Loucy (cell line): Measurements from ENCODE around the gene PDXK.

Experiments
- H2AFZ ChIP-seq: fragments of 200-600 bp; sonication (generic); 2 replicates; pipeline ENCODE4 v1.6.0; 2016; ENCODE audit warnings: antibody characterized with exemption, mild to moderate bottlenecking, low read length, moderate library complexity
- H3F3A ChIP-seq: fragments of 200-600 bp; 2 replicates; pipeline ENCODE4 v1.6.0; 2016; ENCODE audit warnings: antibody characterized with exemption, low read depth, mild to moderate bottlenecking
- H3K27me3 ChIP-seq: fragments of 200-600 bp; sonication (generic); 2 replicates; pipeline ENCODE4 v1.6.1; 2014; ENCODE audit warnings: low read length, mild to moderate bottlenecking; ENCODE audit not compliant: insufficient read depth, poor library complexity, severe bottlenecking
- H3K36me3 ChIP-seq: fragments of 200-600 bp; sonication (generic); 2 replicates; pipeline ENCODE4 v1.6.1; 2016; ENCODE audit warnings: low read length; ENCODE audit not compliant: insufficient read depth
- H3K4me1 ChIP-seq: fragments of 200-600 bp; sonication (generic); 2 replicates; pipeline ENCODE4 v1.5.1; 2014; ENCODE audit warnings: low read length, mild to moderate bottlenecking; ENCODE audit not compliant: insufficient read depth, poor library complexity, severe bottlenecking
- H3K4me2 ChIP-seq: fragments of 200-600 bp; sonication (generic); 2 replicates; pipeline ENCODE4 v1.6.0; 2014; ENCODE audit warnings: antibody characterized with exemption, low read length, low read depth, mild to moderate bottlenecking; ENCODE audit not compliant: poor library complexity, severe bottlenecking
- H3K4me3 ChIP-seq: fragments of 200-600 bp; sonication (generic); 2 replicates; pipeline ENCODE4 v1.5.1; 2014; ENCODE audit warnings: low read length, mild to moderate bottlenecking, mixed read lengths; ENCODE audit not compliant: poor library complexity, severe bottlenecking
- H3K79me2 ChIP-seq: fragments of 200-600 bp; sonication (generic); 2 replicates; pipeline ENCODE4 v1.6.1; 2014; ENCODE audit warnings: low read length; ENCODE audit not compliant: insufficient read depth
- H3K9ac ChIP-seq: fragments of 200-600 bp; sonication (generic); 2 replicates; pipeline ENCODE4 v1.6.0; 2014; ENCODE audit warnings: mild to moderate bottlenecking, low read depth, low read length, moderate library complexity; ENCODE audit not compliant: poor library complexity, severe bottlenecking
- H3K9me2 ChIP-seq: fragments of 200-600 bp; sonication (generic); replicated peaks from 2 replicates; pipeline ENCODE4 v1.6.1; 2016; ENCODE audit warnings: low read depth, low read length, mixed read lengths
- H3K9me3 ChIP-seq: fragments of 200-600 bp; sonication (generic); 2 replicates; pipeline ENCODE4 v1.6.1; 2014; ENCODE audit warnings: mild to moderate bottlenecking, antibody characterized with exemption, low read length, low read depth; ENCODE audit not compliant: insufficient read depth
- H4K20me1 ChIP-seq: fragments of 200-600 bp; sonication (generic); 2 replicates; pipeline ENCODE4 v1.6.0; 2014; ENCODE audit warnings: antibody characterized with exemption, low read length, mild to moderate bottlenecking; ENCODE audit not compliant: insufficient read depth, poor library complexity, severe bottlenecking
- CTCF ChIP-seq: fragments of 200-600 bp; sonication (generic); conservative IDR thresholded peaks from 2 replicates; pipeline ENCODE4 v1.5.1; 2014; ENCODE audit warnings: mild to moderate bottlenecking, antibody characterized with exemption, low read length
- EZH2phosphoT487 ChIP-seq: fragments of 200-600 bp; IDR thresholded peaks from 2 replicates; pipeline ENCODE4 v1.6.1; 2018; ENCODE audit warnings: antibody characterized with exemption, mild to moderate bottlenecking, moderate library complexity, borderline replicate concordance

Gene PDXK

GRCh38 chr21:43733529-43734071, 14.7 kb downstream of the PDXK start:
- Histone ChIP-seq H3K4me3 (no peak overlapping the region), H3K36me3 (peaks cover 14% of the 10 kb centered on the region; the same call in 1 of the 2 replicates), H3K4me2 (no peak overlapping the region), H3F3A (no peaks in the 10 kb centered on the region), H3K9me2 (no peaks in the 10 kb centered on the region), H4K20me1 (peaks cover 8% of the 10 kb centered on the region), H3K4me1 (peaks cover 6% of the 10 kb centered on the region), H3K9ac (no peak overlapping the region), H2AFZ (no peak overlapping the region), H3K79me2 (peaks cover 33% of the 10 kb centered on the region), H3K9me3 (no peaks in the 10 kb centered on the region), H3K27me3 (no peaks in the 10 kb centered on the region)
- TF ChIP-seq EZH2phosphoT487 (no peak), CTCF (no peak)

GRCh38 chr21:43734131-43734927, 15.4 kb downstream of the PDXK start:
- H2AFZ ChIP-seq, result no peak overlapping the region
- no peak overlapping the region for H3K9ac ChIP-seq
- no peak overlapping the region for H3K4me3 ChIP-seq
- H4K20me1 ChIP-seq, result peaks cover 3% of the 10 kb centered on the region
- H3K9me2 ChIP-seq, result no peaks in the 10 kb centered on the region
- H3K79me2 ChIP-seq, result peaks cover 26% of the 10 kb centered on the region
- no peak overlapping the region for H3K4me2 ChIP-seq
- H3K27me3 ChIP-seq, result no peaks in the 10 kb centered on the region
- H3K9me3 ChIP-seq, result no peaks in the 10 kb centered on the region
- TF ChIP-seq CTCF (no peak), EZH2phosphoT487 (no peak)
- H3K36me3 ChIP-seq, result peaks cover 14% of the 10 kb centered on the region; the same call in 1 of the 2 replicates
- H3F3A ChIP-seq, result no peaks in the 10 kb centered on the region
- peaks cover under 1% of the 10 kb centered on the region for H3K4me1 ChIP-seq

GRCh38 chr21:43734928-43735229, 15.9 kb downstream of the PDXK start:
- no peaks in the 10 kb centered on the region for H3F3A ChIP-seq
- H4K20me1 ChIP-seq, result no peaks in the 10 kb centered on the region
- H3K4me3 ChIP-seq, result no peak overlapping the region
- H3K79me2 ChIP-seq, result peaks cover 21% of the 10 kb centered on the region
- H3K4me2 ChIP-seq, result no peak overlapping the region
- no peaks in the 10 kb centered on the region for H3K4me1 ChIP-seq
- no peaks in the 10 kb centered on the region for H3K27me3 ChIP-seq
- H3K36me3 ChIP-seq, result peaks cover 14% of the 10 kb centered on the region; the same call in 1 of the 2 replicates
- TF ChIP-seq CTCF, result no peak
- TF ChIP-seq EZH2phosphoT487, result no peak
- H3K9ac ChIP-seq, result no peak overlapping the region
- no peaks in the 10 kb centered on the region for H3K9me2 ChIP-seq
- H3K9me3 ChIP-seq, result no peaks in the 10 kb centered on the region
- no peak overlapping the region for H2AFZ ChIP-seq
